GM20431 (cell line): ENCODE data around the gene EBLN1.
"Not testable (repeated sequence)": the region's sequence is repeated elsewhere in the genome, so short reads cannot be mapped to it uniquely, and the experiment has no call there.

Source experiments
- in situ Hi-C: fragments of 300-500 bp; cut with MseI, MboI; formaldehyde crosslinking; loops from one replicate; pipeline ENCODE4 v1.15.0; 2020; ENCODE audit warnings: low sequenced_read_pairs; ENCODE audit not compliant: unreplicated experiment

Gene EBLN1

DNA sequence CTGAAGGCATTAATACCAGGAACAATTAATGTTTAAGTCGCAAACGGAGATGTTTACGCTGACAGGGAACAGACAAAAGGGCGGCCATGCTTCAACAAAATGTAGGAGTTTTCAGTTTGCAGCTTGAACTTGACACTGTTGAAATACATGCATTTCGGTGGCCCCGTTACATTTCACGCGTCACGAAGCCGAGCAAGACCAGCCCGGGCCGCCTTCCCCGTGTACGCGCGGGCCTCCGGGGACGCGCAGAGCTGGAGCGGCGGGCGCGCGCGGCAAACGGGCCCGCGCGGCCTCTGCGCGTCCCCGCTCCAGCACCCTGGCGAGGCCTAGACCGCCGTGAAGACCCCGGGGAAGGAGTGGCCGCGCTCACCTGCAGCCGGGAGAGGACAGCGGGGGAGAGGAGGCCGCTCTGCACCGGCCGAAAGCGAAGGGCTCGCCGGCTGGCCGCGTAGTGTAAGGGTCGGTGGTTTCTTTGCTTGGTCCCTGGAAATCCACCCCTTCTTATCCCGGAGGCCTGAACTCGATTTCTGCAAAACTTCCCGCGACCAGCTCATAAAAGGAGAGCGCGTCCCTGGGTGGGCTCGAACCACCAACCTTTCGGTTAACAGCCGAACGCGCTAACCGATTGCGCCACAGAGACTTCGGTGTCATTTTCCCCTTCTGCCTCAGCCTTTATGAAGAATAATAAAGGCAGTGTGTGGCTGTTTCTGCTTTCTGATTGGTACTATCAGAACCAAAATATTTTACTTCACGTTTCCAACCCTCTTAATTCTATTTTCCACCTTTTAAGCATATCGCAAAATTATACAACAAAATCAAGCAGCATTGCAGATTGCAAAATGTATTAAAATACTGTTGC, 11.4 kb upstream of the EBLN1 start:
- in situ Hi-C loops = no loop called here

DNA sequence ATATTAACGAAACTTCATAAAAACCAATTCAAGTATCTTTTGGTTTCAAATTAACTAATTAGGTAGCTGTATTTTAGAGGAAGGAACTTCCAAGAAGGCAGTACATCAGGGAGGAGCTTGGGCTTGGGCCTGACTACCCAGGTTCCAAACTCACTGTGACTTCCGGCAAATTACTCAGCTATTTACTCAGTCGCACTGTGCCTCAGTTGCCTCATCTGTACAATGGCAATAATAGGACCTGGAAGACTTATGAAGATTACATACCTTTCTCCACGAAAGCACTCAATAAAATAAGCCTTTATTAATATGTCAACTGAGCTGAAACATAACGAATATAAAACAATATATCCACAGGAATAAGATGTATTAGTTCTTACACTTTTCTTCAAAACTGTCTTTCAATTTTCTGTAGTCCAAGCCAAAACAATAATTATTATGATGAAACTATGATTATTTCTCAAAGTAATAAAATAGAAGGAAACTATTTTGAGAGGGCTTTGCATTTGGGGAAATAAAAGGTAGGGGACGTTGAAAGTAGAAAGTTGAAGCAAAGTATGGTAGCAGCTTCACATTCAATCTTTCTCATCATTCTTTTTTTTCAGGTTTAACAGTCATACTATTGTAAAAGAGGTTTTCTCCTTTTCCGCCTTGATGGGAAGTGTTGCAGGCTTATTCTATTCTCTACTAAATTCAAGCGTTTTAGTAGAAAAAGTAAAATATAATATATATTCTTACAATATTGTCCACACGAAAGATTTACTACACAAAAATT, 10.5 kb upstream of the EBLN1 start:
- in situ Hi-C loops = no loop called here

DNA sequence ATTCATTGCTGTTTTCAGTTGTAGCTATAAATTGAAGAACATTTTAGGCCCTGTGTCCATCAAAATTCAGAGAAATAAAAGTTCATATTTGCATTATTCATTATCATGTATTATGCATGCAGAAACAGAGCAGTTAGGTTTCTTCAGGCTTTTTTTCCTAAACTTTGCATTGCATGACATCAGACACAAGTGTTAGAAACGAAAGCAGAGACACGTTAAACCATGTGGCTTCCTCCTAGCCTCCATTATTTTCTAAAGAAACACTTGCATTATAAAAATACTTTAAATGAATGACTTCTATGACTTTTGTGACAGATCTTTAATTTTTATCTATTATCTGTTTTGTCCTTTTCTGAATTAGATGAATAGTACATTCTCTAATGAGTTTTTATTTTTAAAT, 8.8 kb upstream of the EBLN1 start:
- in situ Hi-C loops = no loop called here

DNA sequence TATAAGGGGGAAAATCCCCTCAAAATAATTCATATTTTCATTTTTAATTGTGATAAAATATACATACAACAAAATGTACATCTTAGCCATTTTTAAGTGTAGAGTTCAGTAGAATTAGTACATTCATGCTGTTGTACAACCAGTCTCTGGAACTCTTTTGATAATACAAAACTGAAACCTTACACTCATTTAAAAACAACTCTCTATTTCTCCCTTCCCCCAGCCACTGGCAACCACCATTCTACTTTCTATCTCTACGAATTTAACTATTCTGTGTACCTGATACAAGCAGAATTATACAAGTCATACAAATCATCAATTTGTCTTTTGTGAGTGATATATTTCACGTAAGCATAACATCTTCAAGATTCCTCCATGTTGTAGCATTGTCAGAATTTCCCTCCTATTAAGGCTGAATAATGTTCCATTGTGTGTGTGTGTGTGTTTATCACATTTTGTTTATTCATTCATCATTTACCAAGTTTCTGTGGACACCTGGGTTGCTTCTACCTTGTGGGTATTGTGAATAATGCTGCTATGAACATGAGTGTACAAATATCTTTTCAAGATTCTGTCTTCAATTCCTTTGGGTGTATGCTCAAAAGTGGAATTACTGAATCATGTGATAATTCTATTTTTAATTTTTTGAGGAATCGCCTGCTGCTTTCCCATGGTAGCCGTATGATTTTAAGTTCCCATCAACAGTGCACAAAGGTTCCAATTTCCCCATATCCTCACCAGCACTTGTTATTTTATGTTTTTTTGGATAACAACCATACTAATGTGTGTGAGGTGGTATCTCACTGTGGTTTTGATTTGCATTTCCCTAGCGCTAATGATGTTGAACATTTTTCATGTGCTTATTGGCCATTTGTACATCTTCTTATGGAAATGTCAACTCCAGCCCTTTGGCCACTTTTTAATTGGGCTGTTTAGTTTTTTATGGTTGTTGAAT, 4.7 kb upstream of the EBLN1 start:
- in situ Hi-C loops = no loop called here

DNA sequence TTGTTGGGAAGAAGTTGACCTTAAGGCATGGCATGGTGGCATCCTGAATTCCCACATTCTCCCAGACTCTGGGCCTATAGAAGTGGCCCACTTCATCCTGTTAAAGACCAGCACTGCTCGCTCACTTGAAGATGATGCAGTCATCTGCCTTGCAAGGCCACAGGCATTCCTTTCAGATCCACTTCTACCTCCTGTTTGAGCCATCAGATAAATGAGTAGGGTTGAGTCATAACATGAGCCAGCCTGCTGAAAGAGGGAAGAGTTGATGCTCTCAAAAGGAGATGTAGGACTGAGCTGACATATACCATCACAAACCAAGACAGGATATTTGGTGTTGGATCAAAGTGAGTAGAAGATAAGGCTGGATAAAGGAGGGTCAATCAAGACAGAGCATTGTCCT, 1.5 kb upstream of the EBLN1 start:
- in situ Hi-C loops = no loop called here

DNA sequence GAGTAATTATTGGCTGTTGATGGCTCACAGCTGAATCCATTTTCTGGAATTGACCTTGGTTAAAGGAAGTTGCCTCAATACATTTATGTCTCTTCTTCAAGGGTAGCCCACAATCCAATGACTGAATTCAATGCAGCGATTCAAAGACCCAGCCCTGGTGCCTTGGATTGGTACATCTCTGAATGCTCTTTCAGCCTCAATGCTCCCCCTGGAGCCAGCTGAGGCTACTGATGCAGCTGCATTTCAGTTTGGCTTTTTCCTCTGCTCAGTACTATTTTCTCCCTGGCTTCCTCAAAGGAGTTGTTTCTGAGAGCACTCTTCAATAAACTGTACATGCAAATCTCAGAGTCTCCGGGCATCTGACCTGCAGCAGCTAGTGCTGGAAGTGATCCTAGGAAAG, 633 bp upstream of the EBLN1 start:
- in situ Hi-C loops = no loop called here

DNA sequence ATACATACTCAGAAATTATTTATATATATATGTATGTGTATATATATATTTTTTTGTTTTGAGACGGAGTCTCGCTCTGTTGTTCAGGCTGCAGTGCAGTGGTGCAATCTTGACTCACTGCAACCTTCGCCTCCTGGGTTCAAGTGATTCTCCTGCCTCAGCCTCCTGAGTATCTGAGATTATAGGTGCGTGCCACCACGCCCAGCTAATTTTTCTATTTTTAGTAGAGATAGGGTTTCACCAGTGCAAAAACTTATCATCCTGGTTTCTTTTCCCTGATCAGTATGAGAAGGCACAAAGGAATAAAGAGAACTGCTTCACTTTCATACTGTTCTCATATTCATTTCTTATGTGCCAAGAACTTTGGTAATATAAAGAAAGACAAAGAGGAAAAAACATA, 731 bp downstream of the EBLN1 start:
- in situ Hi-C loops = not testable (repeated sequence)

DNA sequence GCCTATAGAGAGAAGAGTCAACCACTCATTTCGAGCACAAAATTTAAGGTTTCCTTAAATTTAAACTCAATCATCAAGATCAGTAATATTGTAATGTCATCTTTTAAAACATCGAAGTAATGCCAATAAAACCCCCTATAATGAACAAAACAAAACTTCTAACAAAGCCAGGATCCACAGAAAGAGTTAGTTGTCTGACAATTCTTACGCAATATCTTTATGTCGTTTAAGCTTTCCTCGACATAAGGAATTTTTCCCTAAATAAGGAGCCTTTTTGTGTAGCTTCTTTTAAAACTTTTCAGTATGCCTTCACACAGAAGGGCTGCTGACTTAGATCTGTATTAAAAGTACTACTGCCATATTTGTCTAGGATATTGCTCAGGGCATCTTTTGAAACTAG, 7.5 kb downstream of the EBLN1 start:
- in situ Hi-C loops = no loop called here

DNA sequence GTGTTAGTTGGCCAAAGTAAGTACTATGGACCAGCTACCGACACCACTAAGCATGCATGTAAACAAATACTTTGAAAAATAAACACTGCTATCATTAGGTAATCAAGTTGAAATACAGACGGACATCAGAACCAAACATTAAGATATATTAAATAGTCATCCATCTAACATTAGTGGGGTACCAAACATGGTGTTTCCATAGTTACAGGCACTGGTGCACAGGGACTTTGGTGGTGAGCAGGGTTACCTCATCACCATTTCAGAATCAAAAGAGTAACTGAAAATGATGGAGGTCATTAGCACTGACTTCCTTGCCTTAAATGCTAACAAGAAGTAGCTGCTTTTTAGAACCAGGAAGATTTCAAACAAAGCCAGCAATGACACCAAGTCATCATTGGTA, 23.9 kb downstream of the EBLN1 start:
- in situ Hi-C loops = no loop called here

DNA sequence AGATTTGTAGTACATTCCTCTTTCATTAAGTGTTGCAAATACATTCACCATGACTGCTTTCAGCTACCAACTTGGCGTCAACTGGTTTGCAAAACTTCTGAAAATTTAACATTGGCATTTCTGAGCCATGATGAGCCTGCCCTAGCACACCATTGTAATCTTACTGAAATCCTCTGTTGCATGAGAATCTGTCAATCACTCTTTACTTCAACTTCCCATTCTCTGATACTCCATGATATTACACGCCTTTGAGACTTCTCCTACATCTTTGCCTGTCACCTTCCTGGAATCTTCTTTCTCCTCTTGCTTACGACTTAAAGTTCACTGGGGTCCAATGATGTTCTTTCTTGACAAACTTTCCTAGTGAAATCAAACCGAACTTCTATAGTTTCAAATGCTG, 32.2 kb downstream of the EBLN1 start:
- in situ Hi-C loops = no loop called here

DNA sequence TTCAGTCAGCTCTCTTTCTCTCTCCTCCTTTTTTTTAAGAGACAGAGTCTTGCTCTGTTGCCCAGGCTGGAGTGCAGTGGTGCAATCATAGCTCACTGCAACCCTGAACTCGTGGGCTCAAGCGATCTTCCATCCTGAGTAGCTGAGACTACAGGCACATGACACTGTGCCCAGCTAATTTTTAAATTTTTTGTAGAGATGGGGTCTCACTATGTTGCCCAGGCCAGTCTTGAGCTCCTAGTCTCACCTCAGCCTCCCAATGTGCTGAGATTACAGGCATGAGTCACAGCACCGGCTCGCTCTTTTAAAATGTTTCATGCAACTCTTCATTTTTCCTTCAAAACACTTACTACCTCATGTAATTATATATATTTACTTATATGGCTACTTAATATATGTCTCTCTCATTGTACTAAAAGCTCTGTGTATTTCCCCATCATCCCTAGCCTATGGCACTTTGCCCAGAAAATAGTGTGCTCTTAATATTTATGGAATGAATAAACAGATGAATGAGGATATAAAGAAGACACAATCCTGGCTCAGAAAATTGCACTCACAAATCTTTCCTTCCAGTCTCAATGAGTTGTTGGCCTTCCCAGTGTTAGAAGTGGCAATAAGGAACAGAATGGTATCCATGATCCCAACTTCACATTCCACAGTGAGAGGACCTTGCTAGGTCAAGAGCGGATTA, 33.9 kb downstream of the EBLN1 start:
- in situ Hi-C loops = no loop called here

DNA sequence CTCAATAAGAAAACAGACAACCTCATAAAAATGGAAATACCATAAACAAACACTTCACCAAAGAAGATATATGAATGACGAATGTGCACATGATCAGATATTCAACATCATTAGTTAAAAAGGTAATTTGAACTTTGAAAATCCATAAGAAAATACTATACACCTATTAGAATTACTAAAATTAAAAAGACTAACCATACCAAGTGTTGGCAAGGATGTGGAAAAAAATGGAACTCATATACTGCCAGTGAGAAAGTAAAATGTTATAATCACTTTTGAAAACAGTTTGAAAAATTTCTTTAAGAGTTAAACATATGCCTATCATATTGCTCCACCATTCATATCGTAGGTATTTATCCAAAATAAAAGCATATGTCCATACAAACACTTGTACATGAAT, 37.1 kb downstream of the EBLN1 start:
- in situ Hi-C loops = no loop called here

DNA sequence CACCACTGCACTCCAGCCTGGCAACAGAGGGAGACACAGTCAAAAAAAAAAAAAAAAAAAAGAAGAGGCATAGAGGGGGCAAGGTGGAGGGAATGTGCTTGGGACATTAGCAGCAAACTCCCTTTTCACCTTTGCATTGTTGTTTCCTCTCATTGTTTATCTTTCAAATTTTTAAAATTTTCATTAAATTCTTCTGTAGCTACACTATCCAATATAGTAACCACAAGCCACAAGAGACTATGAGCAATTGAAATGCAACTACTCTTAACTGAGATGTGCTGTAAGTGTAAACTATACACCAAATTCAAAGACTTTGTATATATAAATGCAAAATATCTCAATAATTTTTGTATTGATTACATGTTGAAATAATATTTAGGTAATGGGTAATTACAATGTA, 43.4 kb downstream of the EBLN1 start:
- in situ Hi-C loops = no loop called here

DNA sequence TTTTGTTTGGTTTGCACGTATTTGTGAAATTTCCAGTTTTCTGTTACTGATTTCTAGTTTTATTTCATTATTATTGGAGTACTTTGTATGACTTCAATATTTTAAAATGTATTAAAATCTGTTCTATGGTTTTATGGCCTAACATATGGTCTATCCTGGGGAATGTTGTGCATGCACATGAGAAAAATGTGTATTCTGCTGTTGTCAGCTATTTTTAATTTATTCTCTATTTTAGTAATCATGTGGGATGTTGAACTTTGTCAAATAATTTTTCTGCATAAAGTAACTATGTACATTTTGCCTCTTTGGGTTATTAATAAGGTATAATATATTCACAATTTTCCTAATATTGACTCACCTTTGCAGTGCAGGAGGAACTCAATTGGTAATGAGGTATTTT, 46.7 kb downstream of the EBLN1 start:
- in situ Hi-C loops = no loop called here

DNA sequence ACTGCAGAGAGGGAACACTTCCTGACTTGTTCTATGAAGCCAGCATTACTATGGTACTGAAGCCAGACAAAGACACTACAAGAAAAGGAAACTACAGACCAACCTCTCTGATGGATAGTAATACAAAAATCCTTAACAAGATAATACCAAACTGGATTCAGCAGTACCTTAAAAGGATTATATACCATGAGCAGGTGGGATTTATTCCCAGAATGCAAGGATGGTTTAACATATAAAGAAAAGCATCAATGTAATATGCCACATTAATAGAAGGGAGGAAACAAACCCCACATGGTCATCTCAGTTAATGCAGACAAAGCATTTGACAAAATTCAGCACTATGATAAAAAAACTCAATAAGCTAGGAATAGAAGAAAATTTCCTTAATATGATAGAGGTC, 47.2 kb downstream of the EBLN1 start:
- in situ Hi-C loops = no loop called here

DNA sequence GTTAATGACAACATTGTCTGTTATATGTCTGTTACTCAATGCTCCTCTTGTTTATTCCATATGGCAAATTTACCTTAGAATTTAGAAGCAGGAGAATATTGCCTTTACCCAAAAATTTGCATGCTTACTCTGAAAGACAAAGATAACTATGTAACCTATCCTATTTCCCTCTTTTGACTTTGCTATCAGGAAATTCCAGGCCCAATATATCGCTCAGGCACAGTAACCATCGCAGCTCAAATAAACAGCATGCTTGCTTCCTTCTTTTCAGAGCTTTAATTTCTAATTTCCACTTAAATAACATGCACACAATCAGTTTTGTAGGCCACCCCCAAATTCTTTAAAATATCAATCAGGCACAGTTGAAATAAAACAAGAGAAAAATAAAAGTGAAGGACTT, 57.8 kb downstream of the EBLN1 start:
- in situ Hi-C loops = no loop called here

DNA sequence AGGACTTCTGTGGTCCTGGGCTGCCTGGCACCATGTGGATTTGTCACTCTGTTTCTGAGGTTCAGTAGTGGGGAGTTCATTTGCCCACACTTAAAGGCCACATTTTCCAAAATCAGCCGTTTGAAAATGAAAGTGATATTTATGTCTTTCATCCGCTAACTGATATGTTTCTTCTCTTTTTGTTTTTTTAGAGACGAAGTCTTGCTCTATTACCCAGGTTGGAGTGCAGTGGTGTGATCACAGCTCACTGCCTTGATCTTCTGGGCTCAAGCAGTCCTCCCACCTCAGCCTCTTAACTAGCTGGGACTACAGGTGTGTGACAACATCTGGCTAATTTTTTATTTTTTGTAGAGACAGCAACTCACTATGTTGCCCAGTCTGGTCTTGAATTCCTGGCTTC, 58.6 kb downstream of the EBLN1 start:
- in situ Hi-C loops = no loop called here
